ENCODE data around the gene USP3.

The USP3 gene

GRCh38 chr15:63586790-63587189 lies 82.4 kb downstream of the USP3 start:
- no peak for TF ChIP-seq TEAD4 (IDR thresholded peaks at IDR 0.05)
- no peak for TF ChIP-seq USF1 (IDR thresholded peaks at IDR 0.05)
- no peak for TF ChIP-seq TCF12 (IDR thresholded peaks at IDR 0.05; ENCODE audit: low read depth)
- TF ChIP-seq EP300 (IDR thresholded peaks at IDR 0.05; ENCODE audit: borderline replicate concordance), result no peak
- TF ChIP-seq REST (IDR thresholded peaks at IDR 0.05; ENCODE audit: low read depth), result no peak
- TF ChIP-seq CEBPB (IDR thresholded peaks at IDR 0.05), result no peak
- TF ChIP-seq NFIC (IDR thresholded peaks at IDR 0.05), result no peak
- TF ChIP-seq RAD21 (IDR thresholded peaks at IDR 0.05; ENCODE audit: low read depth), result no peak
- TF ChIP-seq CREB1 (IDR thresholded peaks at IDR 0.05; ENCODE audit: low read depth), result no peak
- TF ChIP-seq TAF1 (IDR thresholded peaks at IDR 0.05; ENCODE audit: low read depth), result no peak
- no peak for TF ChIP-seq ZBTB7A (IDR thresholded peaks at IDR 0.05; ENCODE audit: low read depth)

- TF ChIP-seq EP300 (IDR thresholded peaks at IDR 0.05; ENCODE audit: borderline replicate concordance), result no peak
- no peak for TF ChIP-seq FOXM1 (IDR thresholded peaks at IDR 0.05; ENCODE audit: borderline replicate concordance, low read depth)
- no peak for TF ChIP-seq ZBTB7A (IDR thresholded peaks at IDR 0.05; ENCODE audit: low read depth)
- no peak for TF ChIP-seq NFIC (IDR thresholded peaks at IDR 0.05)
- no peak for TF ChIP-seq YY1 (IDR thresholded peaks at IDR 0.05; ENCODE audit: low read depth)
- TF ChIP-seq CEBPB (IDR thresholded peaks at IDR 0.05), result no peak
- TF ChIP-seq MAX (IDR thresholded peaks at IDR 0.05), result no peak
- no peak for TF ChIP-seq TEAD4 (IDR thresholded peaks at IDR 0.05)
- no peak for TF ChIP-seq RAD21 (IDR thresholded peaks at IDR 0.05; ENCODE audit: low read depth)
- TF ChIP-seq TCF12 (IDR thresholded peaks at IDR 0.05; ENCODE audit: low read depth), result no peak
Measured at GRCh38 chr15:63587527-63587926, 83.1 kb downstream of the USP3 start.

- TF ChIP-seq TAF1 (IDR thresholded peaks at IDR 0.05; ENCODE audit: low read depth) (no peak), USF1 (IDR thresholded peaks at IDR 0.05) (no peak), YY1 (IDR thresholded peaks at IDR 0.05; ENCODE audit: low read depth) (no peak), MAX (IDR thresholded peaks at IDR 0.05) (no peak), CREB1 (IDR thresholded peaks at IDR 0.05; ENCODE audit: low read depth) (no peak), CEBPB (IDR thresholded peaks at IDR 0.05) (no peak), TEAD4 (IDR thresholded peaks at IDR 0.05) (no peak), TCF12 (IDR thresholded peaks at IDR 0.05; ENCODE audit: low read depth) (no peak), RAD21 (IDR thresholded peaks at IDR 0.05; ENCODE audit: low read depth) (no peak), EP300 (IDR thresholded peaks at IDR 0.05; ENCODE audit: borderline replicate concordance) (no peak), REST (IDR thresholded peaks at IDR 0.05; ENCODE audit: low read depth) (no peak), EGR1 (IDR thresholded peaks at IDR 0.05) (no peak), ZBTB7A (IDR thresholded peaks at IDR 0.05; ENCODE audit: low read depth) (no peak), NFIC (IDR thresholded peaks at IDR 0.05) (no peak)
Measured at GRCh38 chr15:63588826-63589225, 84.4 kb downstream of the USP3 start.

- TF ChIP-seq FOXM1 (IDR thresholded peaks at IDR 0.05; ENCODE audit: borderline replicate concordance, low read depth), result no peak
- no peak for TF ChIP-seq CEBPB (IDR thresholded peaks at IDR 0.05)
- no peak for TF ChIP-seq RAD21 (IDR thresholded peaks at IDR 0.05; ENCODE audit: low read depth)
- no peak for TF ChIP-seq NFIC (IDR thresholded peaks at IDR 0.05)
- TF ChIP-seq TEAD4 (IDR thresholded peaks at IDR 0.05), result no peak
- no peak for TF ChIP-seq TAF1 (IDR thresholded peaks at IDR 0.05; ENCODE audit: low read depth)
- TF ChIP-seq TCF12 (IDR thresholded peaks at IDR 0.05; ENCODE audit: low read depth), result no peak
- no peak for TF ChIP-seq CREB1 (IDR thresholded peaks at IDR 0.05; ENCODE audit: low read depth)
Measured at GRCh38 chr15:63593705-63594671, 89.6 kb downstream of the USP3 start.

- TF ChIP-seq TAF1 (IDR thresholded peaks at IDR 0.05; ENCODE audit: low read depth), result no peak
- no peak for TF ChIP-seq CREB1 (IDR thresholded peaks at IDR 0.05; ENCODE audit: low read depth)
- no peak for TF ChIP-seq CEBPB (IDR thresholded peaks at IDR 0.05)
- TF ChIP-seq ZBTB7A (IDR thresholded peaks at IDR 0.05; ENCODE audit: low read depth), result no peak
- no peak for TF ChIP-seq EGR1 (IDR thresholded peaks at IDR 0.05)
- TF ChIP-seq EP300 (IDR thresholded peaks at IDR 0.05; ENCODE audit: borderline replicate concordance), result no peak
- no peak for TF ChIP-seq NFIC (IDR thresholded peaks at IDR 0.05)
- TF ChIP-seq YY1 (IDR thresholded peaks at IDR 0.05; ENCODE audit: low read depth), result no peak
- no peak for TF ChIP-seq TCF12 (IDR thresholded peaks at IDR 0.05; ENCODE audit: low read depth)
- TF ChIP-seq MAX (IDR thresholded peaks at IDR 0.05), result no peak
- TF ChIP-seq TEAD4 (IDR thresholded peaks at IDR 0.05), result no peak
- no peak for TF ChIP-seq FOXM1 (IDR thresholded peaks at IDR 0.05; ENCODE audit: borderline replicate concordance, low read depth)
- no peak for TF ChIP-seq USF1 (IDR thresholded peaks at IDR 0.05)
- TF ChIP-seq RAD21 (IDR thresholded peaks at IDR 0.05; ENCODE audit: low read depth), result no peak
- TF ChIP-seq REST (IDR thresholded peaks at IDR 0.05; ENCODE audit: low read depth), result no peak
Measured at GRCh38 chr15:63595065-63595464, 90.7 kb downstream of the USP3 start.
